Endothelial cell of umbilical vein (primary cell): ENCODE measurements around the gene TEX54. TPM values are rescaled to one million over a fixed set of nuclear protein-coding genes. Genes with fewer than 3 reads are reported as not detected.

Source experiments
- BruUV-seq: library from RNA; stranded (reverse); fragments of 400-500 nt; replicated peaks from 2 replicates; lab custom pipeline; 2021; lab: Mats Ljungman, UMichigan
- CTCF ChIA-PET: fragments of 300-600, 350-600 bp; sonication (Branson Sonifier 250); formaldehyde crosslinking; loops from one replicate; lab custom pipeline; 2021; ENCODE audit warnings: antibody characterized with exemption, inconsistent platforms; lab: Charles Lee
- POLR2A ChIA-PET: fragments of 300-600, 350-600 bp; sonication (Branson Sonifier 250); formaldehyde crosslinking; loops from one replicate; lab custom pipeline; 2021; ENCODE audit warnings: antibody characterized with exemption, inconsistent platforms; lab: Charles Lee
- DNase-seq: peaks from one replicate; pipeline ENCODE4 v3.0.0-alpha.2; 2011; ENCODE audit warnings: low read depth, low spot score
- FAIRE-seq: peaks from 2 replicates; lab custom pipeline; 2011; peaks lifted over from hg19 to GRCh38; lab: Jason Lieb, UNC
- H2AFZ ChIP-seq: 2 replicates; pipeline ENCODE4 v1.6.0; 2012; ENCODE audit warnings: low read depth, low read length, control low read depth, inconsistent platforms
- H3K27ac ChIP-seq: 2 replicates; pipeline ENCODE4 v1.5.1; 2011; ENCODE audit warnings: low read depth, mild to moderate bottlenecking, control low read depth, low read length, moderate library complexity; ENCODE audit not compliant: insufficient read depth
- H3K27me3 ChIP-seq, 2 experiments: 2 replicates each; pipeline versions ENCODE4 v1.6.0 to v1.6.1; 2011; ENCODE audit warnings: low read length in 2 of 2, mixed read lengths in 1 of 2; ENCODE audit not compliant: control insufficient read depth in 2 of 2, insufficient read depth in 2 of 2
- H3K36me3 ChIP-seq, 2 experiments: 2 replicates in 1 of 2; 3 replicates in 1 of 2; pipeline ENCODE4 v1.5.1; 2011; ENCODE audit warnings: low read length in 2 of 2, mild to moderate bottlenecking in 1 of 2, moderate library complexity in 1 of 2; ENCODE audit not compliant: control insufficient read depth in 2 of 2, insufficient read depth in 2 of 2; ENCODE audit errors: extremely low read depth in 1 of 2
- H3K4me1 ChIP-seq: 3 replicates; pipeline ENCODE4 v1.5.1; 2011; ENCODE audit warnings: mild to moderate bottlenecking, low read length; ENCODE audit not compliant: control insufficient read depth, insufficient read depth; ENCODE audit errors: extremely low read depth
- H3K4me2 ChIP-seq: 2 replicates; pipeline ENCODE4 v1.6.1; 2011; ENCODE audit warnings: low read length, control low read depth, mixed read lengths; ENCODE audit not compliant: insufficient read depth
- H3K4me3 ChIP-seq, 3 experiments: fragments of 200-600 bp in 1 of 3; sonication (generic), shearing (Covaris generic) in 1 of 3; replicated peaks in 1 of 3; 2 replicates each; pipeline ENCODE4 v1.5.1; 2011 to 2016; ENCODE audit warnings: control low read depth in 3 of 3, low read length in 3 of 3, mild to moderate bottlenecking in 2 of 3, inconsistent platforms in 1 of 3, low read depth in 1 of 3, moderate library complexity in 1 of 3; ENCODE audit not compliant: insufficient read depth in 1 of 3
- H3K79me2 ChIP-seq: 2 replicates; pipeline ENCODE4 v1.6.0; 2012; ENCODE audit warnings: low read length, inconsistent platforms; ENCODE audit not compliant: control insufficient read depth, insufficient read depth
- H3K9ac ChIP-seq: replicated peaks from 2 replicates; pipeline ENCODE3; 2011; ENCODE audit warnings: low read length, control low read depth; ENCODE audit not compliant: insufficient read depth; ENCODE audit errors: extremely low read depth
- H3K9me1 ChIP-seq: replicated peaks from 3 replicates; pipeline ENCODE4 v1.6.0; 2011; ENCODE audit warnings: mild to moderate bottlenecking, low read length; ENCODE audit not compliant: control insufficient read depth, insufficient read depth; ENCODE audit errors: extremely low read depth
- H3K9me3 ChIP-seq: replicated peaks from 2 replicates; pipeline ENCODE4 v1.5.1; 2012; ENCODE audit warnings: low read length, inconsistent platforms; ENCODE audit not compliant: control insufficient read depth, insufficient read depth
- H4K20me1 ChIP-seq: replicated peaks from 2 replicates; pipeline ENCODE3; 2011; ENCODE audit warnings: mild to moderate bottlenecking, low read length; ENCODE audit not compliant: control insufficient read depth, insufficient read depth; ENCODE audit errors: extremely low read depth
- EZH2 ChIP-seq: IDR thresholded peaks from 2 replicates; pipeline ENCODE4 v1.6.1; 2012; ENCODE audit warnings: borderline replicate concordance, low read depth, mild to moderate bottlenecking, moderate library complexity, low read length, inconsistent platforms; ENCODE audit not compliant: severe bottlenecking
- FOS ChIP-seq: IDR thresholded peaks from 2 replicates; pipeline ENCODE4 v1.6.1; 2011; ENCODE audit warnings: mild to moderate bottlenecking, low read length, moderate library complexity, borderline replicate concordance; ENCODE audit not compliant: insufficient read depth
- GATA2 ChIP-seq: IDR thresholded peaks from 2 replicates; pipeline ENCODE4 v1.7.0; 2011; ENCODE audit warnings: low read depth, mild to moderate bottlenecking, moderate library complexity, mixed read lengths, low read length; ENCODE audit not compliant: insufficient read length, insufficient read depth
- JUN ChIP-seq: IDR thresholded peaks from 2 replicates; pipeline ENCODE4 v1.6.1; 2011; ENCODE audit warnings: borderline replicate concordance, low read depth; ENCODE audit not compliant: insufficient read length, insufficient read depth
- MYC ChIP-seq: IDR thresholded peaks from one replicate; pipeline ENCODE4 v1.6.1; 2011; ENCODE audit warnings: mild to moderate bottlenecking, low read depth, low read length
- POLR2A ChIP-seq: IDR thresholded peaks from 2 replicates; pipeline ENCODE4 v1.6.1; 2012; ENCODE audit warnings: low read depth, mild to moderate bottlenecking, control low read depth, low read length
- POLR2AphosphoS5 ChIP-seq: IDR thresholded peaks from 2 replicates; pipeline ENCODE4 v1.6.1; 2012; ENCODE audit warnings: low read depth, mild to moderate bottlenecking, control low read depth, low read length, moderate library complexity; ENCODE audit not compliant: insufficient read depth
- dilution Hi-C: fragments of 300-500 bp; cut with MboI; formaldehyde crosslinking; loops from one replicate; pipeline ENCODE4 v1.15.0; 2019; ENCODE audit warnings: low sequenced_read_pairs; ENCODE audit not compliant: extremely low pct_ligation_motif_present
- intact Hi-C: fragments of 100-400 bp; cut with micrococcal nuclease; formaldehyde crosslinking; loops from one replicate; pipeline ENCODE4 v1.10.0; 2022
- polyA plus RNA-seq, 4 experiments: library from polyadenylated mRNA; depleted of rRNA in 3 of 4; stranded (reverse) in 3 of 4; unstranded in 1 of 4; fragments of >200 nt; gene quantifications; 2 replicates each; pipeline versions ENCODE4 v1.2.1 to v1.2.3, GENCODE V29; 2011 to 2012; ENCODE audit warnings: missing spikeins in 1 of 4
- total RNA-seq: library from RNA; stranded (reverse); gene quantifications from 2 replicates; pipeline ENCODE4 v1.2.3, GENCODE V29; 2021
- TF ChIP-seq, protein P1 (sequence below), 2 donors: IDR thresholded peaks; 1 replicate in 1 of 2; 2 replicates in 1 of 2; pipeline ENCODE4 v1.5.1; 2011; ENCODE audit warnings: low read length in 2 of 2, mild to moderate bottlenecking in 2 of 2, moderate library complexity in 2 of 2, control low read depth in 1 of 2, inconsistent platforms in 1 of 2, low read depth in 1 of 2; ENCODE audit not compliant: insufficient read depth in 1 of 2; ENCODE audit errors: extremely low read depth in 1 of 2
- TF ChIP-seq, protein P2 (sequence below): IDR thresholded peaks from 2 replicates; pipeline ENCODE4 v1.6.1; 2011; ENCODE audit not compliant: insufficient read depth, insufficient read length

Gene TEX54
- total and polyA plus RNA-seq, 2 donors (not counting 3 experiments of a cell fraction or from before 2014, with no cell fraction given), result not detected

- Histone ChIP-seq H3K4me1 (peaks cover 7% of the 10 kb centered on the region), H3K36me3 (no peaks in the 10 kb centered on the region), H3K4me3 (no peak overlapping the region), H4K20me1 (no peaks in the 10 kb centered on the region), H3K9ac (no peak overlapping the region), H3K9me3 (no peaks in the 10 kb centered on the region), H3K27me3 (no peaks in the 10 kb centered on the region), H3K4me2 (no peak overlapping the region), H2AFZ (no peak overlapping the region), H3K9me1 (no peaks in the 10 kb centered on the region), H3K79me2 (peaks cover 2% of the 10 kb centered on the region), H3K27ac (no peak overlapping the region)
- ChIA-PET POLR2A (interaction anchor here (1.3 kb wide), 1 partner anchor 11 kb away, joined by 6 read pairs; no protein-coding TSS in a partner anchor), CTCF (interaction anchor here (1.3 to 1.5 kb wide), 2 partner anchors 18 to 58 kb away, joined by 3 read pairs; no protein-coding TSS in a partner anchor)
- no peak for FAIRE-seq
- dilution Hi-C loops (no loop called here), intact Hi-C loops (loop anchor here (5.0 kb wide), 2 partner anchors 252 to 292 kb away; partner anchors contain the start of gene TUT1)
- BruUV-seq, result no TSS peak
- TF ChIP-seq POLR2AphosphoS5, result no peak
- TF ChIP-seq EZH2, result no peak
- TF ChIP-seq MYC, result no peak
- no peak for DNase-seq
Measured at GRCh38 chr11:62844154-62844553, 11.5 kb upstream of the TEX54 start.

GRCh38 chr11:62843466-62843865 is 10.8 kb upstream of the TEX54 start:
- BruUV-seq, result no TSS peak
- Histone ChIP-seq H3K36me3 (no peaks in the 10 kb centered on the region), H3K4me1 (peaks cover 7% of the 10 kb centered on the region), H3K27ac (no peak overlapping the region), H3K9me3 (no peaks in the 10 kb centered on the region), H3K79me2 (peaks cover 8% of the 10 kb centered on the region), H3K9me1 (no peaks in the 10 kb centered on the region), H3K27me3 (no peaks in the 10 kb centered on the region), H4K20me1 (no peaks in the 10 kb centered on the region), H2AFZ (no peak overlapping the region), H3K4me2 (no peak overlapping the region), H3K4me3 (no peak overlapping the region), H3K9ac (no peak overlapping the region)
- dilution Hi-C loops, result no loop called here
- no peak for TF ChIP-seq EZH2
- TF ChIP-seq GATA2, result no peak
- TF ChIP-seq, protein P1, sequence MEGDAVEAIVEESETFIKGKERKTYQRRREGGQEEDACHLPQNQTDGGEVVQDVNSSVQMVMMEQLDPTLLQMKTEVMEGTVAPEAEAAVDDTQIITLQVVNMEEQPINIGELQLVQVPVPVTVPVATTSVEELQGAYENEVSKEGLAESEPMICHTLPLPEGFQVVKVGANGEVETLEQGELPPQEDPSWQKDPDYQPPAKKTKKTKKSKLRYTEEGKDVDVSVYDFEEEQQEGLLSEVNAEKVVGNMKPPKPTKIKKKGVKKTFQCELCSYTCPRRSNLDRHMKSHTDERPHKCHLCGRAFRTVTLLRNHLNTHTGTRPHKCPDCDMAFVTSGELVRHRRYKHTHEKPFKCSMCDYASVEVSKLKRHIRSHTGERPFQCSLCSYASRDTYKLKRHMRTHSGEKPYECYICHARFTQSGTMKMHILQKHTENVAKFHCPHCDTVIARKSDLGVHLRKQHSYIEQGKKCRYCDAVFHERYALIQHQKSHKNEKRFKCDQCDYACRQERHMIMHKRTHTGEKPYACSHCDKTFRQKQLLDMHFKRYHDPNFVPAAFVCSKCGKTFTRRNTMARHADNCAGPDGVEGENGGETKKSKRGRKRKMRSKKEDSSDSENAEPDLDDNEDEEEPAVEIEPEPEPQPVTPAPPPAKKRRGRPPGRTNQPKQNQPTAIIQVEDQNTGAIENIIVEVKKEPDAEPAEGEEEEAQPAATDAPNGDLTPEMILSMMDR (IDR thresholded peaks at IDR 0.05; ENCODE audit: extremely low read depth in 1 of 2, insufficient read depth in 1 of 2, low read depth in 1 of 2, low read length in 2 of 2), result no peak
- TF ChIP-seq, protein P2, sequence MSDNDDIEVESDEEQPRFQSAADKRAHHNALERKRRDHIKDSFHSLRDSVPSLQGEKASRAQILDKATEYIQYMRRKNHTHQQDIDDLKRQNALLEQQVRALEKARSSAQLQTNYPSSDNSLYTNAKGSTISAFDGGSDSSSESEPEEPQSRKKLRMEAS, result no peak
- no peak for TF ChIP-seq POLR2A
- TF ChIP-seq JUN, result no peak
- no peak for TF ChIP-seq FOS
- TF ChIP-seq POLR2AphosphoS5, result no peak
- CTCF ChIA-PET, result interaction anchor here (1.5 to 1.6 kb wide), 2 partner anchors 10 to 18 kb away, joined by 3 to 6 read pairs; no protein-coding TSS in a partner anchor
- DNase-seq, result no peak
- POLR2A ChIA-PET, result interaction anchor here (0.7 kb wide), 1 partner anchor 39 kb away, joined by 5 read pairs; no protein-coding TSS in a partner anchor
- intact Hi-C loops, result loop anchor here (5.0 kb wide), 2 partner anchors 251 to 291 kb away; partner anchors contain the start of gene TUT1
- FAIRE-seq, result no peak
